HepG2 (cell line): ENCODE results near the gene MTFR1L. TPM values are rescaled to one million over a fixed set of nuclear protein-coding genes. Genes with fewer than 3 reads are reported as not detected.
A peak's percentile ranks its signal among the peaks of the same experiment; 100 is the strongest.

Experiments used
- AKAP8 ChIP-seq: sonication (generic); formaldehyde crosslinking; IDR thresholded peaks from 2 replicates; pipeline ENCODE4 v1.5.1; 2020; ENCODE audit warnings: mild to moderate bottlenecking, missing genetic modification reagents
- BHLHE40 ChIP-seq: IDR thresholded peaks from 2 replicates; pipeline ENCODE4 v1.6.1; 2011; ENCODE audit warnings: low read length, improper control_type of control experiment
- CBX1 ChIP-seq: IDR thresholded peaks from one replicate; pipeline ENCODE4 v1.6.1; 2016; ENCODE audit warnings: antibody characterized with exemption, low read depth
- EED ChIP-seq: sonication (generic); formaldehyde crosslinking; IDR thresholded peaks from 2 replicates; pipeline ENCODE4 v1.5.0; 2020; ENCODE audit warnings: mild to moderate bottlenecking, missing genetic modification reagents
- EP300 ChIP-seq, 3 experiments: sonication (generic) in 1 of 3; formaldehyde crosslinking in 1 of 3; IDR thresholded peaks; 2 replicates each; pipeline versions ENCODE4 v1.5.1 to v1.6.1; 2011 to 2020; ENCODE audit warnings: low read depth in 2 of 3, low read length in 2 of 3, borderline replicate concordance in 1 of 3, improper control_type of control experiment in 1 of 3, mild to moderate bottlenecking in 1 of 3, missing genetic modification reagents in 1 of 3, moderate library complexity in 1 of 3
- ESRRA ChIP-seq: sonication (generic); formaldehyde crosslinking; IDR thresholded peaks from 2 replicates; pipeline ENCODE4 v1.5.1; 2020; ENCODE audit warnings: mild to moderate bottlenecking, low read depth, missing genetic modification reagents
- HMGA1 ChIP-seq: sonication (generic); formaldehyde crosslinking; conservative IDR thresholded peaks from 2 replicates; pipeline ENCODE4 v1.4.0; 2020; ENCODE audit warnings: missing genetic modification reagents
- KDM2A ChIP-seq: sonication (generic); formaldehyde crosslinking; IDR thresholded peaks from 2 replicates; pipeline ENCODE4 v1.4.0; 2020; ENCODE audit warnings: low read depth, missing genetic modification reagents, borderline replicate concordance
- KLF16 ChIP-seq, 2 experiments: sonication (generic) in 1 of 2; formaldehyde crosslinking in 1 of 2; IDR thresholded peaks; 2 replicates each; pipeline versions ENCODE4 v1.6.1 to v1.8.0; 2016 to 2023; ENCODE audit warnings: missing genetic modification reagents in 2 of 2, missing compliant biosample characterization in 1 of 2
- NR2F2 ChIP-seq: IDR thresholded peaks from 2 replicates; pipeline ENCODE4 v1.6.1; 2012; ENCODE audit warnings: low read depth, inconsistent platforms, borderline replicate concordance
- NR2F6 ChIP-seq, 2 experiments: IDR thresholded peaks; 2 replicates each; pipeline ENCODE4 v1.6.1; 2016; ENCODE audit warnings: antibody characterized with exemption in 1 of 2, mild to moderate bottlenecking in 1 of 2
- PHB2 ChIP-seq: fragments of 450-650 bp; IDR thresholded peaks from 2 replicates; pipeline ENCODE4 v1.6.1; 2018; ENCODE audit not compliant: partially characterized antibody
- PHF5A ChIP-seq: IDR thresholded peaks from one replicate; pipeline ENCODE4 v1.6.1; 2018; ENCODE audit warnings: low read depth, missing genetic modification reagents; ENCODE audit not compliant: unreplicated experiment
- SP1 ChIP-seq, 2 experiments: fragments of 450-650 bp in 1 of 2; sonication (generic) in 1 of 2; formaldehyde crosslinking in 1 of 2; IDR thresholded peaks; 2 replicates each; pipeline versions ENCODE4 v1.4.0 to v1.6.1; 2016 to 2020; ENCODE audit warnings: missing genetic modification reagents in 1 of 2
- SUZ12 ChIP-seq: fragments of 150-350 bp; IDR thresholded peaks from 2 replicates; pipeline ENCODE4 v1.6.1; 2014; ENCODE audit warnings: low read depth, low read length
- TAF1 ChIP-seq: sonication (generic); formaldehyde crosslinking; IDR thresholded peaks from 2 replicates; pipeline ENCODE4 v1.4.0; 2020; ENCODE audit warnings: missing genetic modification reagents
- ZBTB7B ChIP-seq: sonication (generic); formaldehyde crosslinking; IDR thresholded peaks from 2 replicates; pipeline ENCODE4 v1.4.0; 2020; ENCODE audit warnings: missing genetic modification reagents
- ZNF749 ChIP-seq: sonication (generic); formaldehyde crosslinking; IDR thresholded peaks from 2 replicates; pipeline ENCODE4 v1.8.0; 2022; ENCODE audit warnings: mild to moderate bottlenecking, missing genetic modification reagents, moderate library complexity, borderline replicate concordance
- ZNF788 ChIP-seq: sonication (generic); formaldehyde crosslinking; IDR thresholded peaks from 2 replicates; pipeline ENCODE4 v1.5.0; 2020; ENCODE audit warnings: mild to moderate bottlenecking, missing genetic modification reagents, borderline replicate concordance
- polyA plus RNA-seq, 8 experiments: library from polyadenylated mRNA; depleted of rRNA in 3 of 8; stranded (reverse) in 7 of 8; unstranded in 1 of 8; fragments of >200 nt; fragmentation: Illumina TruSeq in 4 of 8; extraction: Trizol in 4 of 8; gene quantifications; 2 replicates each; pipeline versions ENCODE4 v1.2.1 to v1.2.3, GENCODE V29; 2011 to 2016; ENCODE audit warnings: low read depth in 4 of 8, missing spikeins in 1 of 8, mixed read lengths in 1 of 8; ENCODE audit not compliant: insufficient read depth in 1 of 8
- total RNA-seq, 5 experiments: library from RNA; depleted of rRNA; stranded (reverse); fragments of >200 nt; fragmentation: Illumina TruSeq; extraction: Trizol; gene quantifications; 2 replicates each; pipeline ENCODE4 v1.2.3, GENCODE V29; 2016; ENCODE audit warnings: low read depth in 1 of 5
- TF ChIP-seq, protein P1 (sequence below): sonication (generic); formaldehyde crosslinking; IDR thresholded peaks from 2 replicates; pipeline ENCODE4 v1.4.0; 2020; ENCODE audit warnings: missing genetic modification reagents, borderline replicate concordance
- TF ChIP-seq, protein P2 (sequence below): sonication (generic); formaldehyde crosslinking; IDR thresholded peaks from 2 replicates; pipeline ENCODE4 v1.5.0; 2020; ENCODE audit warnings: missing genetic modification reagents, mild to moderate bottlenecking, borderline replicate concordance
- TF ChIP-seq, protein P3 (sequence below): sonication (generic); formaldehyde crosslinking; IDR thresholded peaks from 2 replicates; pipeline ENCODE4 v1.4.0; 2020; ENCODE audit warnings: mild to moderate bottlenecking, missing genetic modification reagents
- TF ChIP-seq, protein P4 (sequence below): sonication (generic); formaldehyde crosslinking; IDR thresholded peaks from 2 replicates; pipeline ENCODE4 v1.5.1; 2020; ENCODE audit warnings: missing genetic modification reagents, mild to moderate bottlenecking, borderline replicate concordance

MTFR1L gene
- total and polyA plus RNA-seq, 2 of the 13 experiments (the other 11 are each of a cell fraction or from before 2014, with no cell fraction given), result 38.0 to 55.7 TPM

DNA sequence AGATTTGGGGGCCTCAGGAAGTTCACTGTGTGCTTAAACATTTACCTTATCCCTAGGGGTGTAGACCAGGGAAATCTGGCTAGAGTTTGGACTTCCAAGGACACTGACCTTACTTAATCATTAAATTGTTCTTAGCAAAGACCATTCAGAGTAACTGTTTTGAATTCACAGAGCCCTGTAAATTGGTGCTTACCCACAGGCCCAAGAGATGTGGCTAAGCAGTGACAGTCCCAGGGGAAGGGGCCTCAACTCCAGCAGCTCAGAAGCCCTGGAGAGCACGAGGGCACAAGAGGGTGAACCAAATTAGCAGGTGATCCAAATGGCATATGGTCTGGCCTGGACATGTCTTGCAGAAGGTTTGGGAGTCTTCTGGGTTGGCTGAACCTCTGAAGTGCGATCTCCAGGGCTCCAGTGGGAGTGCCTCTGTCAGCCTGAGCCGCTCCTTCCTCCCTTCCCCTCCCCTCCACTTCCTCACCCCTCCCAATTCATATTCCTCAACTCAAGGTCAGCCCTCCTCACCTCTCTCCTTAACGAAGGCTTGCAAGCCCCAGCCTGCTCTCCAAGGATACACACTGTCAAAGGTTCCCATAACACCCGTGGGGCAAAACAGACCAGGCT lies 51.4 kb downstream of the MTFR1L start (continued):
- TF ChIP-seq HMGA1 (CRISPR knock-in tag) (no peak), EP300 (IDR thresholded peaks at IDR 0.05; ENCODE audit: low read depth in 2 of 2, low read length in 2 of 2) (peak in 1 of 2 experiments; percentile 73; a peak in 2 of 4 replicates), EP300 (CRISPR knock-in tag; IDR thresholded peaks at IDR 0.05; ENCODE audit: borderline replicate concordance) (no peak), KDM2A (no peak), ZBTB7B (CRISPR knock-in tag) (peak; percentile 70; the same call in 1 of the 2 replicates), NR2F2 (no peak), AKAP8 (CRISPR knock-in tag) (no peak), ESRRA (peak; percentile 25; the same call in 1 of the 2 replicates), TAF1 (CRISPR knock-in tag) (no peak), ZNF788 (CRISPR knock-in tag) (0 out of 2 replicates have a peak, but pooled peaks have one; percentile 15), SUZ12 (no peak), PHF5A (CRISPR knock-in tag) (no peak), BHLHE40 (no peak), NR2F6 (IDR thresholded peaks at IDR 0.05) (no peak), NR2F6 (CRISPR knock-in tag; IDR thresholded peaks at IDR 0.05) (no peak), ZNF749 (no peak), KLF16 (CRISPR knock-in tag; IDR thresholded peaks at IDR 0.05) (no peak), SP1 (IDR thresholded peaks at IDR 0.05) (no peak), SP1 (CRISPR knock-in tag; IDR thresholded peaks at IDR 0.05) (no peak), PHB2 (no peak), EED (no peak), CBX1 (no peak)
- TF ChIP-seq, protein P1, sequence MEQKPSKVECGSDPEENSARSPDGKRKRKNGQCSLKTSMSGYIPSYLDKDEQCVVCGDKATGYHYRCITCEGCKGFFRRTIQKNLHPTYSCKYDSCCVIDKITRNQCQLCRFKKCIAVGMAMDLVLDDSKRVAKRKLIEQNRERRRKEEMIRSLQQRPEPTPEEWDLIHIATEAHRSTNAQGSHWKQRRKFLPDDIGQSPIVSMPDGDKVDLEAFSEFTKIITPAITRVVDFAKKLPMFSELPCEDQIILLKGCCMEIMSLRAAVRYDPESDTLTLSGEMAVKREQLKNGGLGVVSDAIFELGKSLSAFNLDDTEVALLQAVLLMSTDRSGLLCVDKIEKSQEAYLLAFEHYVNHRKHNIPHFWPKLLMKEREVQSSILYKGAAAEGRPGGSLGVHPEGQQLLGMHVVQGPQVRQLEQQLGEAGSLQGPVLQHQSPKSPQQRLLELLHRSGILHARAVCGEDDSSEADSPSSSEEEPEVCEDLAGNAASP (CRISPR knock-in tag), result peak; percentile 14; the same call in 1 of the 2 replicates
- TF ChIP-seq, protein P2, sequence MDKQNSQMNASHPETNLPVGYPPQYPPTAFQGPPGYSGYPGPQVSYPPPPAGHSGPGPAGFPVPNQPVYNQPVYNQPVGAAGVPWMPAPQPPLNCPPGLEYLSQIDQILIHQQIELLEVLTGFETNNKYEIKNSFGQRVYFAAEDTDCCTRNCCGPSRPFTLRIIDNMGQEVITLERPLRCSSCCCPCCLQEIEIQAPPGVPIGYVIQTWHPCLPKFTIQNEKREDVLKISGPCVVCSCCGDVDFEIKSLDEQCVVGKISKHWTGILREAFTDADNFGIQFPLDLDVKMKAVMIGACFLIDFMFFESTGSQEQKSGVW (CRISPR knock-in tag), result no peak
- TF ChIP-seq, protein P3, sequence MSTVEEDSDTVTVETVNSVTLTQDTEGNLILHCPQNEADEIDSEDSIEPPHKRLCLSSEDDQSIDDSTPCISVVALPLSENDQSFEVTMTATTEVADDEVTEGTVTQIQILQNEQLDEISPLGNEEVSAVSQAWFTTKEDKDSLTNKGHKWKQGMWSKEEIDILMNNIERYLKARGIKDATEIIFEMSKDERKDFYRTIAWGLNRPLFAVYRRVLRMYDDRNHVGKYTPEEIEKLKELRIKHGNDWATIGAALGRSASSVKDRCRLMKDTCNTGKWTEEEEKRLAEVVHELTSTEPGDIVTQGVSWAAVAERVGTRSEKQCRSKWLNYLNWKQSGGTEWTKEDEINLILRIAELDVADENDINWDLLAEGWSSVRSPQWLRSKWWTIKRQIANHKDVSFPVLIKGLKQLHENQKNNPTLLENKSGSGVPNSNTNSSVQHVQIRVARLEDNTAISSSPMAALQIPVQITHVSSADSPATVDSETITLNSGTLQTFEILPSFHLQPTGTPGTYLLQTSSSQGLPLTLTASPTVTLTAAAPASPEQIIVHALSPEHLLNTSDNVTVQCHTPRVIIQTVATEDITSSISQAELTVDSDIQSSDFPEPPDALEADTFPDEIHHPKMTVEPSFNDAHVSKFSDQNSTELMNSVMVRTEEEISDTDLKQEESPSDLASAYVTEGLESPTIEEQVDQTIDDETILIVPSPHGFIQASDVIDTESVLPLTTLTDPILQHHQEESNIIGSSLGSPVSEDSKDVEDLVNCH (CRISPR knock-in tag), result no peak
- TF ChIP-seq, protein P4, sequence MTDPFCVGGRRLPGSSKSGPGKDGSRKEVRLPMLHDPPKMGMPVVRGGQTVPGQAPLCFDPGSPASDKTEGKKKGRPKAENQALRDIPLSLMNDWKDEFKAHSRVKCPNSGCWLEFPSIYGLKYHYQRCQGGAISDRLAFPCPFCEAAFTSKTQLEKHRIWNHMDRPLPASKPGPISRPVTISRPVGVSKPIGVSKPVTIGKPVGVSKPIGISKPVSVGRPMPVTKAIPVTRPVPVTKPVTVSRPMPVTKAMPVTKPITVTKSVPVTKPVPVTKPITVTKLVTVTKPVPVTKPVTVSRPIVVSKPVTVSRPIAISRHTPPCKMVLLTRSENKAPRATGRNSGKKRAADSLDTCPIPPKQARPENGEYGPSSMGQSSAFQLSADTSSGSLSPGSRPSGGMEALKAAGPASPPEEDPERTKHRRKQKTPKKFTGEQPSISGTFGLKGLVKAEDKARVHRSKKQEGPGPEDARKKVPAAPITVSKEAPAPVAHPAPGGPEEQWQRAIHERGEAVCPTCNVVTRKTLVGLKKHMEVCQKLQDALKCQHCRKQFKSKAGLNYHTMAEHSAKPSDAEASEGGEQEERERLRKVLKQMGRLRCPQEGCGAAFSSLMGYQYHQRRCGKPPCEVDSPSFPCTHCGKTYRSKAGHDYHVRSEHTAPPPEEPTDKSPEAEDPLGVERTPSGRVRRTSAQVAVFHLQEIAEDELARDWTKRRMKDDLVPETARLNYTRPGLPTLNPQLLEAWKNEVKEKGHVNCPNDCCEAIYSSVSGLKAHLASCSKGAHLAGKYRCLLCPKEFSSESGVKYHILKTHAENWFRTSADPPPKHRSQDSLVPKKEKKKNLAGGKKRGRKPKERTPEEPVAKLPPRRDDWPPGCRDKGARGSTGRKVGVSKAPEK, result no peak
